Vagina (tissue), 2 donors: ENCODE data around the gene SIRPD. TPM values are rescaled to one million over a fixed set of nuclear protein-coding genes. Genes with fewer than 3 reads are reported as not detected.

Source experiments
- DNase-seq, 2 donors: peaks; one replicate each; pipeline ENCODE4 v3.0.0-alpha.2; 2017; ENCODE audit errors: extremely low spot score in 2 of 2
- H3K27ac ChIP-seq: fragments of 200-600 bp; sonication (generic); one replicate; pipeline ENCODE4 v1.5.1; 2019
- H3K27me3 ChIP-seq: fragments of 200-600 bp; sonication (generic); one replicate; pipeline ENCODE4 v1.5.1; 2019
- H3K36me3 ChIP-seq, 2 donors: fragments of 200-600 bp; sonication (generic); one replicate each; pipeline ENCODE4 v1.5.1; 2017 to 2019
- H3K4me1 ChIP-seq: fragments of 200-600 bp; sonication (generic); one replicate; pipeline ENCODE4 v1.5.1; 2019
- H3K4me3 ChIP-seq, 2 donors: fragments of 200-600 bp; sonication (generic); 1 replicate in 1 of 2; 2 replicates in 1 of 2; pipeline ENCODE4 v1.5.1; 2016 to 2019
- H3K9me3 ChIP-seq: fragments of 200-600 bp; sonication (generic); one replicate; pipeline ENCODE4 v1.5.1; 2019
- CTCF ChIP-seq, 3 experiments: fragments of 450-650 bp in 2 of 3; fragments of 200-600 bp in 1 of 3; sonication (generic) in 1 of 3; IDR thresholded peaks; one replicate each; pipeline ENCODE4 v1.5.1; 2017 to 2019; ENCODE audit warnings: antibody characterized with exemption in 3 of 3, mild to moderate bottlenecking in 2 of 3, moderate library complexity in 2 of 3
- POLR2A ChIP-seq, 2 donors: fragments of 450-650 bp; IDR thresholded peaks; one replicate each; pipeline ENCODE4 v1.6.1; 2017; ENCODE audit warnings: antibody characterized with exemption in 2 of 2, mild to moderate bottlenecking in 2 of 2, moderate library complexity in 2 of 2
- POLR2AphosphoS5 ChIP-seq, 2 donors: sonication (generic); formaldehyde crosslinking; IDR thresholded peaks; one replicate each; pipeline ENCODE4 v1.9.0; 2017; ENCODE audit warnings: antibody characterized with exemption in 2 of 2, mild to moderate bottlenecking in 2 of 2, low read depth in 1 of 2; ENCODE audit not compliant: insufficient read depth in 1 of 2
- intact Hi-C: fragments of 100-400 bp; cut with DNase I; formaldehyde crosslinking; loops from one replicate; pipeline ENCODE4 v1.15.1; 2023
- total RNA-seq: library from RNA; depleted of rRNA; stranded (reverse); fragments of >200 nt; gene quantifications from one replicate; pipeline ENCODE4 v1.2.3, GENCODE V29; 2016

Gene SIRPD
- total RNA-seq, 1 donor from 2014 or later = not detected

- Histone ChIP-seq H3K4me3 (no peak overlapping the region), H3K27me3 (no peaks in the 10 kb centered on the region), H3K36me3 (no peaks in the 10 kb centered on the region), H3K9me3 (no peaks in the 10 kb centered on the region), H3K27ac (no peak overlapping the region), H3K4me1 (no peaks in the 10 kb centered on the region)
- intact Hi-C loops = no loop called here
- DNase-seq = no peak
- TF ChIP-seq CTCF (IDR thresholded peaks at IDR 0.05) (no peak), POLR2AphosphoS5 (IDR thresholded peaks at IDR 0.05; ENCODE audit: insufficient read depth in 1 of 2, low read depth in 1 of 2) (no peak), POLR2A (IDR thresholded peaks at IDR 0.05) (no peak)
Observed at GRCh38 chr20:1563598-1563997, 6.1 kb upstream of the SIRPD start.

GRCh38 chr20:1562622-1563021, 5.1 kb upstream of the SIRPD start:
- Histone ChIP-seq H3K9me3 (no peaks in the 10 kb centered on the region), H3K36me3 (no peaks in the 10 kb centered on the region), H3K4me1 (no peaks in the 10 kb centered on the region), H3K27me3 (no peaks in the 10 kb centered on the region), H3K27ac (no peak overlapping the region), H3K4me3 (no peak overlapping the region)
- intact Hi-C loops = no loop called here
- DNase-seq = no peak
- TF ChIP-seq POLR2A (IDR thresholded peaks at IDR 0.05) (no peak), POLR2AphosphoS5 (IDR thresholded peaks at IDR 0.05; ENCODE audit: insufficient read depth in 1 of 2, low read depth in 1 of 2) (no peak), CTCF (IDR thresholded peaks at IDR 0.05) (no peak)

- no peak for DNase-seq
- Histone ChIP-seq H3K9me3 (no peaks in the 10 kb centered on the region), H3K27ac (no peak overlapping the region), H3K4me3 (no peak overlapping the region), H3K36me3 (no peaks in the 10 kb centered on the region), H3K4me1 (no peaks in the 10 kb centered on the region), H3K27me3 (no peaks in the 10 kb centered on the region)
- TF ChIP-seq POLR2AphosphoS5 (IDR thresholded peaks at IDR 0.05; ENCODE audit: insufficient read depth in 1 of 2, low read depth in 1 of 2) (no peak), CTCF (IDR thresholded peaks at IDR 0.05) (no peak), POLR2A (IDR thresholded peaks at IDR 0.05) (no peak)
- intact Hi-C loops = no loop called here
Observed at GRCh38 chr20:1561350-1561749, 3.8 kb upstream of the SIRPD start.

- Histone ChIP-seq H3K4me1 (no peaks in the 10 kb centered on the region), H3K9me3 (no peaks in the 10 kb centered on the region), H3K36me3 (no peaks in the 10 kb centered on the region), H3K27ac (no peak overlapping the region), H3K27me3 (no peaks in the 10 kb centered on the region), H3K4me3 (no peak overlapping the region)
- TF ChIP-seq CTCF (IDR thresholded peaks at IDR 0.05) (no peak), POLR2A (IDR thresholded peaks at IDR 0.05) (no peak), POLR2AphosphoS5 (IDR thresholded peaks at IDR 0.05; ENCODE audit: insufficient read depth in 1 of 2, low read depth in 1 of 2) (no peak)
- no peak for DNase-seq
- intact Hi-C loops = no loop called here
Observed at GRCh38 chr20:1555952-1556351, 1.6 kb downstream of the SIRPD start.

GRCh38 chr20:1539816-1540419, 17.6 kb downstream of the SIRPD start:
- H3K4me1 ChIP-seq = no peaks in the 10 kb centered on the region
- H3K36me3 ChIP-seq = no peaks in the 10 kb centered on the region
- H3K27ac ChIP-seq = no peak overlapping the region
- intact Hi-C loops = no loop called here
- no peak for DNase-seq
- H3K4me3 ChIP-seq = no peak overlapping the region
- no peaks in the 10 kb centered on the region for H3K9me3 ChIP-seq
- no peak for TF ChIP-seq POLR2AphosphoS5 (IDR thresholded peaks at IDR 0.05; ENCODE audit: insufficient read depth in 1 of 2, low read depth in 1 of 2)
- no peaks in the 10 kb centered on the region for H3K27me3 ChIP-seq
